ENCODE data around the gene OR6C2.

- TF ChIP-seq POLR2A (IDR thresholded peaks at IDR 0.05) (no peak), CTCF (IDR thresholded peaks at IDR 0.05) (no peak)
These were observed 36.0 kb upstream of the OR6C2 start for GRCh38 chr12:55407866-55408265.

Data from esophagus squamous epithelium (tissue), 4 donors.